B cell (primary cell): Measurements from ENCODE around the gene KDM3B. TPM values are rescaled to one million over a fixed set of nuclear protein-coding genes. Genes with fewer than 3 reads are reported as not detected.

Source experiments
- ATAC-seq: fragments of 200-7000 bp; cut with Tn5 transposase; one replicate; pipeline ENCODE4 v1.10.0; 2021; ENCODE audit warnings: low read depth, mild to moderate bottlenecking, moderate number of reproducible peaks, moderate library complexity
- CTCF ChIA-PET: fragments of 350-600 bp; sonication (Branson Sonifier 250); formaldehyde crosslinking; loops from one replicate; lab custom pipeline; 2021; ENCODE audit warnings: antibody characterized with exemption, inconsistent platforms; lab: Charles Lee
- POLR2A ChIA-PET: fragments of 350-600 bp; sonication (Branson Sonifier 250); formaldehyde crosslinking; loops from one replicate; lab custom pipeline; 2021; ENCODE audit warnings: antibody characterized with exemption; lab: Charles Lee
- DNase-seq: peaks from one replicate; pipeline ENCODE4 v3.0.0; 2013
- H2AFZ ChIP-seq: 2 replicates; pipeline ENCODE4 v1.6.1; 2012; ENCODE audit warnings: mild to moderate bottlenecking, low read depth, low read length; ENCODE audit not compliant: insufficient read depth, poor library complexity, severe bottlenecking
- H3K27ac ChIP-seq, 2 donors: 1 replicate in 1 of 2; 2 replicates in 1 of 2; pipeline ENCODE4 v1.5.1; 2012 to 2013; ENCODE audit warnings: low read length in 2 of 2, mild to moderate bottlenecking in 2 of 2, moderate library complexity in 1 of 2
- H3K27me3 ChIP-seq, 4 experiments: fragments of 200-600 bp in 1 of 4; sonication (generic) in 1 of 4; replicated peaks in 1 of 4; 1 replicate in 2 of 4; 2 replicates in 2 of 4; pipeline versions ENCODE4 v1.6.1 to v1.7.0; 2013 to 2016; ENCODE audit warnings: low read length in 3 of 4, mild to moderate bottlenecking in 2 of 4, mixed read lengths in 1 of 4, moderate library complexity in 1 of 4; ENCODE audit not compliant: insufficient read depth in 4 of 4, control insufficient read depth in 3 of 4; ENCODE audit errors: control extremely low read depth in 1 of 4
- H3K36me3 ChIP-seq, 2 experiments: replicated peaks in 1 of 2; 1 replicate in 1 of 2; 2 replicates in 1 of 2; pipeline versions ENCODE4 v1.6.1 to v1.7.1; 2013; ENCODE audit warnings: low read length in 1 of 2; ENCODE audit not compliant: insufficient read depth in 2 of 2, control insufficient read depth in 1 of 2; ENCODE audit errors: control extremely low read depth in 1 of 2, extremely low read depth in 1 of 2
- H3K4me1 ChIP-seq, 2 donors: fragments of 200-600 bp in 1 of 2; sonication (generic) in 1 of 2; 1 replicate in 1 of 2; 2 replicates in 1 of 2; pipeline versions ENCODE4 v1.5.1 to v1.6.1; 2013 to 2017; ENCODE audit warnings: low read length in 2 of 2; ENCODE audit not compliant: control insufficient read depth in 2 of 2, insufficient read depth in 2 of 2
- H3K4me2 ChIP-seq: replicated peaks from 2 replicates; pipeline ENCODE3; 2012; ENCODE audit warnings: mild to moderate bottlenecking, low read depth, low read length; ENCODE audit not compliant: poor library complexity, severe bottlenecking
- H3K4me3 ChIP-seq, 5 experiments: fragments of 200-600 bp in 1 of 5; sonication (generic) in 1 of 5; 1 replicate in 3 of 5; 2 replicates in 2 of 5; pipeline versions ENCODE4 v1.5.1 to v1.7.0; 2011 to 2016; ENCODE audit warnings: low read length in 4 of 5, mild to moderate bottlenecking in 4 of 5, low read depth in 2 of 5, control low read depth in 1 of 5, moderate library complexity in 1 of 5; ENCODE audit not compliant: insufficient read depth in 1 of 5; ENCODE audit errors: control extremely low read depth in 1 of 5, extremely low read depth in 1 of 5
- H3K79me2 ChIP-seq: fragments of 200-600 bp; sonication (generic); one replicate; pipeline ENCODE4 v1.6.0; 2016; ENCODE audit warnings: low read length; ENCODE audit not compliant: control insufficient read depth, insufficient read depth
- H3K9ac ChIP-seq: fragments of 200-600 bp; sonication (generic); 2 replicates; pipeline ENCODE4 v1.6.1; 2017; ENCODE audit warnings: mild to moderate bottlenecking, low read length, moderate library complexity
- H3K9me3 ChIP-seq, 3 donors: one replicate each; pipeline versions ENCODE4 v1.6.1 to v1.7.1; 2013; ENCODE audit warnings: low read length in 2 of 3; ENCODE audit not compliant: control insufficient read depth in 2 of 3, insufficient read depth in 1 of 3; ENCODE audit errors: control extremely low read depth in 1 of 3
- H4K20me1 ChIP-seq: 2 replicates; pipeline ENCODE4 v1.6.0; 2012; ENCODE audit warnings: mild to moderate bottlenecking, low read length; ENCODE audit not compliant: insufficient read depth, control insufficient read depth, poor library complexity, severe bottlenecking
- H3K27ac Mint-ChIP-seq: one replicate; pipeline ENCODE4 v1.8.0; 2021; ENCODE audit warnings: mixed read lengths
- H3K27me3 Mint-ChIP-seq: one replicate; pipeline ENCODE4 v1.8.0; 2021; ENCODE audit warnings: mixed read lengths
- H3K4me1 Mint-ChIP-seq: one replicate; pipeline ENCODE4 v1.8.0; 2021; ENCODE audit warnings: mixed read lengths
- H3K4me3 Mint-ChIP-seq: one replicate; pipeline ENCODE4 v1.8.0; 2021; ENCODE audit warnings: mixed read lengths
- H3K9me3 Mint-ChIP-seq: one replicate; pipeline ENCODE4 v1.8.0; 2022; ENCODE audit warnings: mixed read lengths; ENCODE audit not compliant: insufficient read depth
- CTCF ChIP-seq: fragments of 200-600 bp; IDR thresholded peaks from one replicate; pipeline ENCODE4 v1.8.0; 2022; ENCODE audit warnings: antibody characterized with exemption, mild to moderate bottlenecking
- EZH2 ChIP-seq: IDR thresholded peaks from 2 replicates; pipeline ENCODE4 v1.6.1; 2012; ENCODE audit warnings: borderline replicate concordance, low read depth, mild to moderate bottlenecking, moderate library complexity, low read length; ENCODE audit not compliant: insufficient read depth, poor library complexity, severe bottlenecking
- WGBS: methylation state at CpG from one replicate; pipeline ENCODE4 v1.1.5; 2013; ENCODE audit warnings: missing lambda C conversion rate; ENCODE audit not compliant: insufficient coverage; 5-methylcytosine and 5-hydroxymethylcytosine counted together
- intact Hi-C: fragments of 100-400 bp; cut with micrococcal nuclease; formaldehyde crosslinking; loops from one replicate; pipeline ENCODE4 v1.10.0; 2022
- polyA plus RNA-seq: library from polyadenylated mRNA; depleted of rRNA; stranded (reverse); fragments of >200 nt; gene quantifications from 2 replicates; pipeline ENCODE4 v1.2.3, GENCODE V29; 2012
- total RNA-seq, 2 donors: library from RNA; stranded (reverse); fragments of 120-200 nt in 1 of 2; gene quantifications; 1 replicate in 1 of 2; 2 replicates in 1 of 2; pipeline versions ENCODE4 v1.2.3 to v1.2.4, GENCODE V29; 2013 to 2022

The KDM3B gene
- total and polyA plus RNA-seq, 2 donors (not counting 1 experiment from before 2014, with no cell fraction given), result 41.8 to 99.9 TPM

GRCh38 chr5:138354926-138355378 lies 2.5 kb downstream of the KDM3B start:
- ATAC-seq, result no peak
- H2AFZ ChIP-seq, result no peak overlapping the region
- H3K27ac Mint-ChIP-seq, result peak overlapping the region; percentile 96
- H3K9me3 ChIP-seq, result peaks cover 0 to 7% (median 7%) of the 10 kb centered on the region in 3 donors
- CTCF ChIA-PET, result interaction anchor here (1.3 to 9.3 kb wide), 4 partner anchors 15 to 95 kb away, joined by 7 to 278 read pairs (median 24); partner anchors contain the start of genes CDC25C and FAM53C
- TF ChIP-seq EZH2 (no peak), CTCF (no peak)
- H3K4me1 ChIP-seq, result peaks cover 25 to 30% of the 10 kb centered on the region in 2 donors
- peak overlapping the region in 3 of 5 experiments; percentile 9 to 89 (median 78) for H3K4me3 ChIP-seq
- intact Hi-C loops, result loop anchor here (10.0 kb wide), 2 partner anchors 80 to 920 kb away; partner anchors contain the start of gene REEP2
- H3K27ac ChIP-seq, result peak overlapping the region in 1 of 2 donors; percentile 97
- peaks cover 73% of the 10 kb centered on the region for H3K79me2 ChIP-seq
- peak overlapping the region; percentile 73 for H3K4me2 ChIP-seq
- peak; percentile 40 for DNase-seq
- H3K9me3 Mint-ChIP-seq, result no peaks in the 10 kb centered on the region
- peaks cover 52% of the 10 kb centered on the region for H3K4me1 Mint-ChIP-seq
- H3K4me3 Mint-ChIP-seq, result peak overlapping the region; percentile 95
- WGBS, result no CpG with 5 or more reads among the region's 6 CpGs
- no peaks in the 10 kb centered on the region for H3K36me3 ChIP-seq
- H3K27me3 ChIP-seq, result no peaks in the 10 kb centered on the region
- H3K27me3 Mint-ChIP-seq, result no peaks in the 10 kb centered on the region
- peak overlapping the region; percentile 94 for H3K9ac ChIP-seq
- H4K20me1 ChIP-seq, result peaks cover 40% of the 10 kb centered on the region
- POLR2A ChIA-PET, result interaction anchor here (4.9 kb wide), 1 partner anchor 17 kb away, joined by 107 read pairs; the partner anchor contains the start of gene FAM53C

GRCh38 chr5:138359621-138360020 lies 7.1 kb downstream of the KDM3B start:
- no peak for ATAC-seq

More at GRCh38 chr5:138359621-138360020, 7.1 kb downstream of the KDM3B start:
- POLR2A ChIA-PET, result interaction anchor here (0.6 kb wide), 1 partner anchor 74 kb away, joined by 7 read pairs; no protein-coding TSS in a partner anchor
- TF ChIP-seq EZH2, result no peak
- TF ChIP-seq CTCF, result no peak
- intact Hi-C loops, result loop anchor here (10.0 kb wide), 2 partner anchors 75 to 915 kb away; partner anchors contain the start of gene REEP2
- Histone ChIP-seq H3K4me1 (peaks cover 14 to 22% of the 10 kb centered on the region in 2 donors), H2AFZ (no peak overlapping the region), H3K27me3 (no peaks in the 10 kb centered on the region), H3K4me3 (no peak overlapping the region), H3K27ac (no peak overlapping the region), H4K20me1 (peaks cover 67% of the 10 kb centered on the region), H3K79me2 (peaks cover 91% of the 10 kb centered on the region), H3K4me2 (no peak overlapping the region), H3K9ac (no peak overlapping the region), H3K36me3 (no peaks in the 10 kb centered on the region), H3K9me3 (peaks cover 0 to 4% (median 0%) of the 10 kb centered on the region in 3 donors)
- no peak for DNase-seq
- no peaks in the 10 kb centered on the region for H3K27me3 Mint-ChIP-seq
- no peak overlapping the region for H3K27ac Mint-ChIP-seq
- H3K4me1 Mint-ChIP-seq, result peaks cover 41% of the 10 kb centered on the region
- CTCF ChIA-PET, result no interaction called here
- no peak overlapping the region for H3K4me3 Mint-ChIP-seq
- H3K9me3 Mint-ChIP-seq, result no peaks in the 10 kb centered on the region
- no CpG with 5 or more reads among the region's 3 CpGs for WGBS
